WTC11 (cell line): Measurements from ENCODE around the gene TSSK1B. TPM values are rescaled to one million over a fixed set of nuclear protein-coding genes. Genes with fewer than 3 reads are reported as not detected.
"Not testable (repeated sequence)": the region's sequence is repeated elsewhere in the genome, so short reads cannot be mapped to it uniquely, and the experiment has no call there.

Experiments
- ATAC-seq: fragments of 200-7000 bp; cut with Tn5 transposase; 2 replicates; pipeline ENCODE4 v1.10.0; 2021; ENCODE audit warnings: mild to moderate bottlenecking, moderate library complexity
- CTCF ChIA-PET: fragments of 300-600 bp; sonication (Branson Sonifier 250); formaldehyde crosslinking; loops from one replicate; lab custom pipeline; 2021; ENCODE audit warnings: antibody characterized with exemption; lab: Charles Lee
- POLR2A ChIA-PET: fragments of 350-600 bp; sonication (Branson Sonifier 250); formaldehyde crosslinking; loops from one replicate; lab custom pipeline; 2021; ENCODE audit warnings: antibody characterized with exemption; lab: Charles Lee
- DNase-seq: peaks from one replicate; pipeline ENCODE4 v3.0.0; 2021; ENCODE audit warnings: low spot score
- H3K27ac Mint-ChIP-seq: 2 replicates; pipeline ENCODE4 v1.8.0; 2021; ENCODE audit warnings: mixed read lengths
- H3K27me3 Mint-ChIP-seq: 2 replicates; pipeline ENCODE4 v1.8.0; 2021; ENCODE audit warnings: low read depth, mild to moderate bottlenecking, moderate library complexity, mixed read lengths
- H3K36me3 Mint-ChIP-seq: 2 replicates; pipeline ENCODE4 v1.8.0; 2021; ENCODE audit warnings: mixed read lengths
- H3K4me1 Mint-ChIP-seq: 2 replicates; pipeline ENCODE4 v1.8.0; 2022; ENCODE audit warnings: mixed read lengths
- H3K4me3 Mint-ChIP-seq: 2 replicates; pipeline ENCODE4 v1.8.0; 2021; ENCODE audit warnings: mild to moderate bottlenecking, moderate library complexity, mixed read lengths
- H3K9me3 Mint-ChIP-seq: 2 replicates; pipeline ENCODE4 v1.8.0; 2021; ENCODE audit warnings: mixed read lengths
- ELF4 ChIP-seq: sonication (generic); formaldehyde crosslinking; IDR thresholded peaks from 2 replicates; pipeline ENCODE4 v1.8.1; 2022; ENCODE audit warnings: low read depth, mild to moderate bottlenecking, moderate library complexity, missing genetic modification reagents
- ETV6 ChIP-seq: sonication (generic); formaldehyde crosslinking; IDR thresholded peaks from 2 replicates; pipeline ENCODE4 v1.8.1; 2022; ENCODE audit warnings: mild to moderate bottlenecking, missing genetic modification reagents
- IRF2 ChIP-seq: sonication (generic); formaldehyde crosslinking; IDR thresholded peaks from 2 replicates; pipeline ENCODE4 v1.8.0; 2022; ENCODE audit warnings: low read depth, missing genetic modification reagents, borderline replicate concordance
- KAT7 ChIP-seq: sonication (generic); formaldehyde crosslinking; IDR thresholded peaks from 2 replicates; pipeline ENCODE4 v1.8.1; 2023; ENCODE audit warnings: missing genetic modification reagents, mild to moderate bottlenecking, borderline replicate concordance
- MYBL2 ChIP-seq: sonication (generic); formaldehyde crosslinking; IDR thresholded peaks from 2 replicates; pipeline ENCODE4 v1.8.1; 2023; ENCODE audit warnings: mild to moderate bottlenecking, moderate library complexity, missing genetic modification reagents
- NFE2L1 ChIP-seq: sonication (generic); formaldehyde crosslinking; IDR thresholded peaks from 2 replicates; pipeline ENCODE4 v1.8.1; 2023; ENCODE audit warnings: missing genetic modification reagents
- NR1H2 ChIP-seq: sonication (generic); formaldehyde crosslinking; IDR thresholded peaks from 2 replicates; pipeline ENCODE4 v1.9.0; 2021; ENCODE audit warnings: mild to moderate bottlenecking, moderate library complexity, missing genetic modification reagents
- RELA ChIP-seq: sonication (generic); formaldehyde crosslinking; IDR thresholded peaks from 2 replicates; pipeline ENCODE4 v1.8.1; 2022; ENCODE audit warnings: missing genetic modification reagents, mild to moderate bottlenecking, borderline replicate concordance
- SMAD3 ChIP-seq: sonication (generic); formaldehyde crosslinking; IDR thresholded peaks from 2 replicates; pipeline ENCODE4 v1.8.0; 2022; ENCODE audit warnings: missing genetic modification reagents, mild to moderate bottlenecking, borderline replicate concordance
- SMAD4 ChIP-seq: sonication (generic); formaldehyde crosslinking; IDR thresholded peaks from 2 replicates; pipeline ENCODE4 v1.8.0; 2022; ENCODE audit warnings: mild to moderate bottlenecking, missing genetic modification reagents
- SP1 ChIP-seq: sonication (generic); formaldehyde crosslinking; conservative IDR thresholded peaks from 2 replicates; pipeline ENCODE4 v1.8.1; 2022; ENCODE audit warnings: missing genetic modification reagents
- TEAD1 ChIP-seq: sonication (generic); formaldehyde crosslinking; IDR thresholded peaks from 2 replicates; pipeline ENCODE4 v1.8.0; 2022; ENCODE audit warnings: mild to moderate bottlenecking, missing genetic modification reagents
- TEAD4 ChIP-seq: sonication (generic); formaldehyde crosslinking; IDR thresholded peaks from 2 replicates; pipeline ENCODE4 v1.8.0; 2022; ENCODE audit warnings: mild to moderate bottlenecking, missing genetic modification reagents
- ZNF219 ChIP-seq: sonication (generic); formaldehyde crosslinking; IDR thresholded peaks from 2 replicates; pipeline ENCODE4 v1.8.0; 2023; ENCODE audit warnings: missing genetic modification reagents, mild to moderate bottlenecking, borderline replicate concordance
- ZNF396 ChIP-seq: fragments of 250-450 bp; sonication (Bioruptor Pico); IDR thresholded peaks from 2 replicates; pipeline ENCODE4 v1.8.0; 2021; ENCODE audit warnings: mild to moderate bottlenecking, moderate library complexity, borderline replicate concordance
- total RNA-seq: library from RNA; stranded (reverse); gene quantifications from 3 replicates; pipeline ENCODE4 v1.2.3, GENCODE V29; 2021
- TF ChIP-seq, protein P1 (sequence below): sonication (generic); formaldehyde crosslinking; IDR thresholded peaks from 2 replicates; pipeline ENCODE4 v1.8.1; 2022; ENCODE audit warnings: mild to moderate bottlenecking, missing genetic modification reagents, moderate library complexity, borderline replicate concordance
- TF ChIP-seq, protein P2 (sequence below): sonication (generic); formaldehyde crosslinking; IDR thresholded peaks from 2 replicates; pipeline ENCODE4 v1.8.1; 2022; ENCODE audit warnings: low read depth, mild to moderate bottlenecking, moderate library complexity, missing genetic modification reagents, borderline replicate concordance
- TF ChIP-seq, protein P3 (sequence below): sonication (generic); formaldehyde crosslinking; IDR thresholded peaks from 2 replicates; pipeline ENCODE4 v1.8.1; 2023; ENCODE audit warnings: mild to moderate bottlenecking, missing genetic modification reagents
- TF ChIP-seq, protein P4 (sequence below): fragments of 250-450 bp; sonication (Bioruptor Pico); IDR thresholded peaks from 2 replicates; pipeline ENCODE4 v1.8.0; 2021; ENCODE audit warnings: mild to moderate bottlenecking
- TF ChIP-seq, protein P5 (sequence below): fragments of 250-450 bp; sonication (Bioruptor Pico); IDR thresholded peaks from 2 replicates; pipeline ENCODE4 v1.9.0; 2021; ENCODE audit warnings: mild to moderate bottlenecking
- TF ChIP-seq, protein P6 (sequence below): sonication (generic); formaldehyde crosslinking; IDR thresholded peaks from 2 replicates; pipeline ENCODE4 v1.8.0; 2023; ENCODE audit warnings: missing genetic modification reagents
- TF ChIP-seq, protein P7 (sequence below): sonication (generic); formaldehyde crosslinking; IDR thresholded peaks from 2 replicates; pipeline ENCODE4 v1.8.1; 2023; ENCODE audit warnings: mild to moderate bottlenecking, missing genetic modification reagents, moderate library complexity

TSSK1B gene
- total RNA-seq, 1 experiment from 2014 or later: not detected

DNA sequence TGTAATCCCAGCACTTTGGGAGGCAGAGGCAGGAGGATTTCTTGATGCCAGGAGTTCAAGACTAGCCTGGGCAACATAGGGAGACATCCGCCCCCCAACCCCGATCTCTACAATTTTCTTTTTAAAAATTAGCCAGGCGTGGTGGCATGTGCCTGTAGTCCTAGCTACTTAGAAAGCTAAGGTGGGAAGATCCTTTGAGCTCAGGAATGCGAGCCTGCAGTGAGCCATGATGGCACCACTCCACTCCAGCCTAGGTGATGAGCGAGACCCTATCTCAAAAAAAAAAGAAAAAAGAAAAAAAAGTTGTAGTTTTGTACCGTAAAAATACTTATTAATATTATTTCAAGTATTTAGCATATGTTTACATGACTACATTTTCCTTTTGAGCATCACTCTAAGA lies 29.3 kb downstream of the TSSK1B start:
- Mint-ChIP-seq H3K4me3 (no peak overlapping the region), H3K27me3 (no peaks in the 10 kb centered on the region; the same call in 1 of the 2 replicates), H3K9me3 (peaks cover 4% of the 10 kb centered on the region; the same call in 1 of the 2 replicates), H3K4me1 (no peaks in the 10 kb centered on the region), H3K36me3 (no peaks in the 10 kb centered on the region), H3K27ac (no peak overlapping the region)
- CTCF ChIA-PET: interaction anchor here (0.7 to 1.0 kb wide), 2 partner anchors 161 to 206 kb away, joined by 3 to 5 read pairs; no protein-coding TSS in a partner anchor
- no peak for TF ChIP-seq ELF4 (CRISPR knock-in tag)
- ATAC-seq (no peak), DNase-seq (no peak)
- POLR2A ChIA-PET: no interaction called here

DNA sequence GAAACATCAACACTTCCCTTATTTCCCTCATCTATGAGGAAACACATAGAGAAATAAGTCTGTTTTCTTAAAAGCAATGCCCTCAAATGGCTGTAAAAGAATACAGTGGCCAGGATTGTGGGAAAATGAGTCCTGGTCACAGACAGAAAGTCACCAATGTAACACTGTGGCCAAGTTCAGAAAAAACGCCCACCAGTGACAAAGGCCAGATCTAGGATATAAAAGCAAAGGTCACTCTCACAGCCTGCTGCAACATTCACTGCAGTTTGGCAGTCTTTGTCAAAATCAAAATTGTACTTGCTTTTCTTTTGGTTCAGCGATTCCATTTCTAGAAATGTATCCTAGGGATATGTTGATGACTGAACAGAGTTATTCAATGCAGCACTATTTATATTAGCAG lies 30.5 kb downstream of the TSSK1B start:
- Mint-ChIP-seq H3K36me3 (no peaks in the 10 kb centered on the region), H3K4me1 (no peaks in the 10 kb centered on the region), H3K27ac (no peak overlapping the region), H3K4me3 (no peak overlapping the region), H3K27me3 (no peaks in the 10 kb centered on the region), H3K9me3 (no peaks in the 10 kb centered on the region)
- ATAC-seq: no peak
- POLR2A ChIA-PET: no interaction called here
- no peak for DNase-seq
- CTCF ChIA-PET: interaction anchor here (0.9 to 1.7 kb wide), 2 partner anchors 25 to 67 kb away, joined by 3 to 4 read pairs; no protein-coding TSS in a partner anchor
- TF ChIP-seq SMAD3: no peak
- no peak for TF ChIP-seq NR1H2 (CRISPR knock-in tag)
- TF ChIP-seq, protein P1, sequence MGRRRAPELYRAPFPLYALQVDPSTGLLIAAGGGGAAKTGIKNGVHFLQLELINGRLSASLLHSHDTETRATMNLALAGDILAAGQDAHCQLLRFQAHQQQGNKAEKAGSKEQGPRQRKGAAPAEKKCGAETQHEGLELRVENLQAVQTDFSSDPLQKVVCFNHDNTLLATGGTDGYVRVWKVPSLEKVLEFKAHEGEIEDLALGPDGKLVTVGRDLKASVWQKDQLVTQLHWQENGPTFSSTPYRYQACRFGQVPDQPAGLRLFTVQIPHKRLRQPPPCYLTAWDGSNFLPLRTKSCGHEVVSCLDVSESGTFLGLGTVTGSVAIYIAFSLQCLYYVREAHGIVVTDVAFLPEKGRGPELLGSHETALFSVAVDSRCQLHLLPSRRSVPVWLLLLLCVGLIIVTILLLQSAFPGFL: no peak
- no peak for TF ChIP-seq ETV6 (CRISPR knock-in tag)
- TF ChIP-seq RELA (CRISPR knock-in tag): no peak
- TF ChIP-seq KAT7 (CRISPR knock-in tag): no peak
- TF ChIP-seq, protein P2, sequence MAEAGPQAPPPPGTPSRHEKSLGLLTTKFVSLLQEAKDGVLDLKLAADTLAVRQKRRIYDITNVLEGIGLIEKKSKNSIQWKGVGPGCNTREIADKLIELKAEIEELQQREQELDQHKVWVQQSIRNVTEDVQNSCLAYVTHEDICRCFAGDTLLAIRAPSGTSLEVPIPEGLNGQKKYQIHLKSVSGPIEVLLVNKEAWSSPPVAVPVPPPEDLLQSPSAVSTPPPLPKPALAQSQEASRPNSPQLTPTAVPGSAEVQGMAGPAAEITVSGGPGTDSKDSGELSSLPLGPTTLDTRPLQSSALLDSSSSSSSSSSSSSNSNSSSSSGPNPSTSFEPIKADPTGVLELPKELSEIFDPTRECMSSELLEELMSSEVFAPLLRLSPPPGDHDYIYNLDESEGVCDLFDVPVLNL (CRISPR knock-in tag): no peak
- no peak for TF ChIP-seq TEAD4
- no peak for TF ChIP-seq SP1 (CRISPR knock-in tag)
- no peak for TF ChIP-seq IRF2

DNA sequence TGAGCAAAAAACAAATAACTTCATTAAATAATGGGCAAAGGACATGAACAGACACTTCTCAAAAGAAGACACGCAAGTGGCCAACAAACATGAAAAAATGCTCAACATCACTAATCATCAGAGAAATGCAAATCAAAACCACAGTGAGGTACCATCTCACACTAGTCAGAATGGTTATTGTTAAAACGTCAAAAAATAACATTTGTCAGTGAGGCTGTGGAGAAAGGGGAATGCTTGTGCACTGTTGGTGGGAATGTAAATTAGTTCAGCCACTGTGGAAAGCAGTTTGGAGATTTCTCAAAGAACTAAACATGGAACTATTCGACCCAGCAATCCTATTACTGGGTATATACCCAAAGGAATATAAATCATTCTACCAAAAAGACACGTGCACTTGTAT lies 36.8 kb downstream of the TSSK1B start:
- H3K27me3 Mint-ChIP-seq, H3K36me3 Mint-ChIP-seq, H3K27ac Mint-ChIP-seq, H3K4me3 Mint-ChIP-seq, DNase-seq, H3K9me3 Mint-ChIP-seq, ATAC-seq, H3K4me1 Mint-ChIP-seq, POLR2A ChIA-PET, CTCF ChIA-PET: not testable (repeated sequence)

DNA sequence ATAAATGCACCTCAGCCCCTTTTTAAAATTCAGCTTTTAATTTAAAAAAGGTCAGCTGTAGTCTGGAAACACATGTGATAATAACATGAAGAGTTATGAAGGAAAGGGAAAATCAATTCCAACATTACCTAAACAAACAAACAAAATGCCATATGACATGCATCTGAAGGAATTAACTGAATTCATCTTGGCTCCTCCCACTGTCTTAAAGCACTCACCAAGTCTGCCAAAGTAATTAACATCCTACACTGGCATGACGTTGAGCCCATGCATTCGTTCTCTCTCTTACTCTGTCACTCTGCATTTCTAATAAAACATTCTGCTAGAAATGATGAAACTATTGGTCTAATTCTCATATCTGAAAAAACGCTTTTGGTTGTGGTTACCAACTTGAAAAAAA lies 37.7 kb downstream of the TSSK1B start:
- no peak for ATAC-seq
- TF ChIP-seq, protein P3, sequence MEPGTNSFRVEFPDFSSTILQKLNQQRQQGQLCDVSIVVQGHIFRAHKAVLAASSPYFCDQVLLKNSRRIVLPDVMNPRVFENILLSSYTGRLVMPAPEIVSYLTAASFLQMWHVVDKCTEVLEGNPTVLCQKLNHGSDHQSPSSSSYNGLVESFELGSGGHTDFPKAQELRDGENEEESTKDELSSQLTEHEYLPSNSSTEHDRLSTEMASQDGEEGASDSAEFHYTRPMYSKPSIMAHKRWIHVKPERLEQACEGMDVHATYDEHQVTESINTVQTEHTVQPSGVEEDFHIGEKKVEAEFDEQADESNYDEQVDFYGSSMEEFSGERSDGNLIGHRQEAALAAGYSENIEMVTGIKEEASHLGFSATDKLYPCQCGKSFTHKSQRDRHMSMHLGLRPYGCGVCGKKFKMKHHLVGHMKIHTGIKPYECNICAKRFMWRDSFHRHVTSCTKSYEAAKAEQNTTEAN (CRISPR knock-in tag): no peak
- no peak for TF ChIP-seq ZNF396 (CRISPR knock-in tag)
- no peak for TF ChIP-seq SMAD4 (CRISPR knock-in tag)
- TF ChIP-seq, protein P4, sequence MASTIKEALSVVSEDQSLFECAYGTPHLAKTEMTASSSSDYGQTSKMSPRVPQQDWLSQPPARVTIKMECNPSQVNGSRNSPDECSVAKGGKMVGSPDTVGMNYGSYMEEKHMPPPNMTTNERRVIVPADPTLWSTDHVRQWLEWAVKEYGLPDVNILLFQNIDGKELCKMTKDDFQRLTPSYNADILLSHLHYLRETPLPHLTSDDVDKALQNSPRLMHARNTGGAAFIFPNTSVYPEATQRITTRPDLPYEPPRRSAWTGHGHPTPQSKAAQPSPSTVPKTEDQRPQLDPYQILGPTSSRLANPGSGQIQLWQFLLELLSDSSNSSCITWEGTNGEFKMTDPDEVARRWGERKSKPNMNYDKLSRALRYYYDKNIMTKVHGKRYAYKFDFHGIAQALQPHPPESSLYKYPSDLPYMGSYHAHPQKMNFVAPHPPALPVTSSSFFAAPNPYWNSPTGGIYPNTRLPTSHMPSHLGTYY (CRISPR knock-in tag): no peak
- no peak for TF ChIP-seq NFE2L1 (CRISPR knock-in tag)
- TF ChIP-seq, protein P5, sequence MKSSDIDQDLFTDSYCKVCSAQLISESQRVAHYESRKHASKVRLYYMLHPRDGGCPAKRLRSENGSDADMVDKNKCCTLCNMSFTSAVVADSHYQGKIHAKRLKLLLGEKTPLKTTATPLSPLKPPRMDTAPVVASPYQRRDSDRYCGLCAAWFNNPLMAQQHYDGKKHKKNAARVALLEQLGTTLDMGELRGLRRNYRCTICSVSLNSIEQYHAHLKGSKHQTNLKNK (CRISPR knock-in tag): no peak
- no peak for TF ChIP-seq MYBL2
- TF ChIP-seq, protein P6, sequence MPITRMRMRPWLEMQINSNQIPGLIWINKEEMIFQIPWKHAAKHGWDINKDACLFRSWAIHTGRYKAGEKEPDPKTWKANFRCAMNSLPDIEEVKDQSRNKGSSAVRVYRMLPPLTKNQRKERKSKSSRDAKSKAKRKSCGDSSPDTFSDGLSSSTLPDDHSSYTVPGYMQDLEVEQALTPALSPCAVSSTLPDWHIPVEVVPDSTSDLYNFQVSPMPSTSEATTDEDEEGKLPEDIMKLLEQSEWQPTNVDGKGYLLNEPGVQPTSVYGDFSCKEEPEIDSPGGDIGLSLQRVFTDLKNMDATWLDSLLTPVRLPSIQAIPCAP: no peak
- TF ChIP-seq TEAD1: no peak
- TF ChIP-seq ZNF219 (CRISPR knock-in tag): no peak
- TF ChIP-seq, protein P7, sequence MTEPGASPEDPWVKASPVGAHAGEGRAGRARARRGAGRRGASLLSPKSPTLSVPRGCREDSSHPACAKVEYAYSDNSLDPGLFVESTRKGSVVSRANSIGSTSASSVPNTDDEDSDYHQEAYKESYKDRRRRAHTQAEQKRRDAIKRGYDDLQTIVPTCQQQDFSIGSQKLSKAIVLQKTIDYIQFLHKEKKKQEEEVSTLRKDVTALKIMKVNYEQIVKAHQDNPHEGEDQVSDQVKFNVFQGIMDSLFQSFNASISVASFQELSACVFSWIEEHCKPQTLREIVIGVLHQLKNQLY (CRISPR knock-in tag): no peak

More for the DNA sequence above, 37.7 kb downstream of the TSSK1B start:
- ChIA-PET CTCF (no interaction called here), POLR2A (no interaction called here)
- Mint-ChIP-seq H3K36me3 (no peaks in the 10 kb centered on the region), H3K4me3 (no peak overlapping the region), H3K4me1 (no peaks in the 10 kb centered on the region), H3K27ac (no peak overlapping the region), H3K9me3 (peaks cover 4% of the 10 kb centered on the region; the same call in 1 of the 2 replicates), H3K27me3 (no peaks in the 10 kb centered on the region; the same call in 1 of the 2 replicates)
- no peak for DNase-seq
